GM12878 (cell line): ENCODE data around the gene SAMD9. TPM values are rescaled to one million over a fixed set of nuclear protein-coding genes. Genes with fewer than 3 reads are reported as not detected.
"Not testable (repeated sequence)": the region's sequence is repeated elsewhere in the genome, so short reads cannot be mapped to it uniquely, and the experiment has no call there.

Source experiments
- ATAC-seq: fragments of 200-7000 bp; cut with Tn5 transposase; 3 replicates; pipeline ENCODE4 v1.9.1; 2020; ENCODE audit warnings: mild to moderate bottlenecking, moderate library complexity
- BruUV-seq: library from RNA; stranded (reverse); fragments of 400-500 nt; replicated peaks from 2 replicates; lab custom pipeline; 2021; lab: Mats Ljungman, UMichigan
- CTCF ChIA-PET: fragments of 300-600 bp; sonication (Branson Sonifier 250); formaldehyde crosslinking; extraction: SDS; loops from one replicate; lab custom pipeline; 2021; ENCODE audit warnings: inconsistent platforms; lab: Yijun Ruan, JAX
- POLR2A ChIA-PET: fragments of 350-600 bp; formaldehyde crosslinking; extraction: SDS; loops from one replicate; lab custom pipeline; 2021; ENCODE audit warnings: inconsistent platforms; lab: Charles Lee
- RAD21 ChIA-PET: fragments of 300-600 bp; sonication (Branson Sonifier 250); formaldehyde crosslinking; loops from one replicate; lab custom pipeline; 2023; ENCODE audit warnings: antibody characterized with exemption; ENCODE audit not compliant: unreplicated experiment; lab: Charles Lee
- SMC1A ChIA-PET: fragments of 300-600 bp; sonication (Branson Sonifier 250); formaldehyde crosslinking; loops from one replicate; lab custom pipeline; 2023; ENCODE audit not compliant: unreplicated experiment, uncharacterized antibody; lab: Charles Lee
- DNase-seq: peaks from one replicate; pipeline ENCODE4 v3.0.0-alpha.2; 2011; ENCODE audit warnings: low read depth, low spot score
- FAIRE-seq: peaks from 3 replicates; lab custom pipeline; 2011; peaks lifted over from hg19 to GRCh38; lab: Jason Lieb, UNC
- H2AFZ ChIP-seq: 2 replicates; pipeline ENCODE4 v1.6.0; 2011; ENCODE audit warnings: low read depth, low read length, control low read depth; ENCODE audit not compliant: control insufficient read depth
- H3K27ac ChIP-seq: 2 replicates; pipeline ENCODE4 v1.5.1; 2011; ENCODE audit warnings: control low read depth; ENCODE audit not compliant: control insufficient read depth, insufficient read depth
- H3K27me3 ChIP-seq, 2 experiments: replicated peaks in 1 of 2; 2 replicates each; pipeline versions ENCODE4 v1.6.0 to v1.6.1; 2011; ENCODE audit warnings: low read length in 1 of 2; ENCODE audit not compliant: control insufficient read depth in 2 of 2, insufficient read depth in 2 of 2
- H3K36me3 ChIP-seq, 2 experiments: 2 replicates each; pipeline ENCODE4 v1.5.1; 2011; ENCODE audit warnings: low read length in 1 of 2; ENCODE audit not compliant: control insufficient read depth in 2 of 2, insufficient read depth in 2 of 2
- H3K4me1 ChIP-seq: 2 replicates; pipeline ENCODE4 v1.6.1; 2011; ENCODE audit warnings: mild to moderate bottlenecking, low read length, moderate library complexity, mixed read lengths; ENCODE audit not compliant: control insufficient read depth, insufficient read depth
- H3K4me2 ChIP-seq: 2 replicates; pipeline ENCODE4 v1.6.0; 2011; ENCODE audit warnings: control low read depth; ENCODE audit not compliant: control insufficient read depth, insufficient read depth
- H3K4me3 ChIP-seq: fragments of 200-600 bp; sonication (generic); 2 replicates; pipeline ENCODE4 v1.5.1; 2016
- H3K79me2 ChIP-seq: 2 replicates; pipeline ENCODE4 v1.6.0; 2011; ENCODE audit warnings: low read length; ENCODE audit not compliant: control insufficient read depth, insufficient read depth
- H3K9ac ChIP-seq: 2 replicates; pipeline ENCODE4 v1.8.0; 2011; ENCODE audit warnings: low read length, control low read depth, mixed read lengths; ENCODE audit not compliant: control insufficient read depth, insufficient read depth
- H3K9me3 ChIP-seq: replicated peaks from 3 replicates; pipeline ENCODE4 v1.5.1; 2011; ENCODE audit warnings: mild to moderate bottlenecking, low read length; ENCODE audit not compliant: control insufficient read depth, insufficient read depth
- H4K20me1 ChIP-seq: 2 replicates; pipeline ENCODE4 v1.6.0; 2011; ENCODE audit not compliant: control insufficient read depth, insufficient read depth
- EED ChIP-seq: sonication (generic); IDR thresholded peaks from 2 replicates; pipeline ENCODE4 v1.6.1; 2016; ENCODE audit warnings: antibody characterized with exemption, low read depth
- EGR1 ChIP-seq, 2 experiments: IDR thresholded peaks; 1 replicate in 1 of 2; 2 replicates in 1 of 2; pipeline ENCODE4 v1.6.1; 2011 to 2012; ENCODE audit warnings: low read depth in 2 of 2, low read length in 2 of 2, borderline replicate concordance in 1 of 2, mild to moderate bottlenecking in 1 of 2, moderate library complexity in 1 of 2
- ESRRA ChIP-seq: IDR thresholded peaks from 2 replicates; pipeline ENCODE4 v1.6.1; 2012; ENCODE audit warnings: mild to moderate bottlenecking, low read length, improper control_type of control experiment
- IRF4 ChIP-seq: IDR thresholded peaks from 2 replicates; pipeline ENCODE4 v1.6.1; 2011; ENCODE audit warnings: low read depth, low read length
- KLF5 ChIP-seq: fragments of 450-650 bp; IDR thresholded peaks from 2 replicates; pipeline ENCODE4 v1.6.1; 2014; ENCODE audit warnings: mild to moderate bottlenecking; ENCODE audit not compliant: partially characterized antibody
- MAX ChIP-seq: IDR thresholded peaks from 2 replicates; pipeline ENCODE4 v1.6.1; 2012; ENCODE audit warnings: low read depth, low read length, improper control_type of control experiment
- SKIL ChIP-seq: fragments of 450-650 bp; IDR thresholded peaks from 2 replicates; pipeline ENCODE4 v1.6.1; 2017; ENCODE audit warnings: mild to moderate bottlenecking, low read depth, inconsistent platforms; ENCODE audit not compliant: poor library complexity, severe bottlenecking
- SMAD1 ChIP-seq: fragments of 450-650 bp; IDR thresholded peaks from 2 replicates; pipeline ENCODE4 v1.6.1; 2018; ENCODE audit warnings: mild to moderate bottlenecking, low read depth; ENCODE audit not compliant: partially characterized antibody
- SUZ12 ChIP-seq: fragments of 200-600 bp; sonication (generic); IDR thresholded peaks from one replicate; pipeline ENCODE4 v1.6.1; 2018; ENCODE audit warnings: antibody characterized with exemption, mild to moderate bottlenecking; ENCODE audit not compliant: unreplicated experiment
- USF1 ChIP-seq: IDR thresholded peaks from 2 replicates; pipeline ENCODE4 v1.6.1; 2011; ENCODE audit warnings: borderline replicate concordance, low read depth, mild to moderate bottlenecking, moderate library complexity, mixed read lengths, low read length; ENCODE audit not compliant: insufficient read depth; ENCODE audit errors: extremely low read length
- ZNF274 ChIP-seq: IDR thresholded peaks from one replicate; pipeline ENCODE4 v1.8.0; 2011; ENCODE audit not compliant: insufficient read length, insufficient read depth
- WGBS: methylation state at CpG from one replicate; pipeline ENCODE4 v1.1.6; 2016; ENCODE audit warnings: low lambda C conversion rate; ENCODE audit not compliant: insufficient replicate concordance, insufficient coverage; ENCODE audit errors: missing lambda C conversion rate; 5-methylcytosine and 5-hydroxymethylcytosine counted together
- in situ Hi-C: fragments of 300-500 bp; cut with MboI; formaldehyde crosslinking; loops from 9 replicates; pipeline ENCODE4 v1.14.3; 2018; ENCODE audit warnings: mixed read lengths
- intact Hi-C: fragments of 100-400 bp; cut with micrococcal nuclease; formaldehyde crosslinking; loops from one replicate; pipeline ENCODE4 v1.14.2; 2022; ENCODE audit not compliant: unreplicated experiment
- polyA plus RNA-seq, 11 experiments: library from polyadenylated mRNA; depleted of rRNA in 4 of 11; unstranded in 6 of 11; stranded (reverse) in 5 of 11; fragments of >200 nt; fragmentation: Nextera tagmentation in 4 of 11; fragmentation: Illumina TruSeq in 1 of 11; extraction: Ambion mirVana in 4 of 11; extraction: Trizol in 1 of 11; gene quantifications; 1 replicate in 1 of 11; 2 replicates in 10 of 11; pipeline versions ENCODE4 v1.2.1 to v1.2.3, GENCODE V29; 2011 to 2016; ENCODE audit warnings: inconsistent platforms in 2 of 11, missing spikeins in 2 of 11, low read depth in 1 of 11
- total RNA-seq, 4 experiments: library from RNA; depleted of rRNA in 3 of 4; stranded (reverse); fragments of >200 nt in 3 of 4; fragmentation: Illumina TruSeq in 1 of 4; extraction: Trizol in 1 of 4; gene quantifications; 2 replicates each; pipeline versions ENCODE4 v1.2.1 to v1.2.3, GENCODE V29; 2013 to 2021

Gene SAMD9
- total and polyA plus RNA-seq, 10 of the 15 experiments (the other 5 are each of a cell fraction or from before 2014, with no cell fraction given): 6.4 to 37.1 (median 15.1) TPM

- SMC1A ChIA-PET: interaction anchor here (1.8 kb wide), 1 partner anchor 13 kb away, joined by 3 read pairs; no protein-coding TSS in a partner anchor
- in situ Hi-C loops, POLR2A ChIA-PET, H3K36me3 ChIP-seq, H2AFZ ChIP-seq, H4K20me1 ChIP-seq, H3K4me1 ChIP-seq, FAIRE-seq, H3K27ac ChIP-seq, H3K4me3 ChIP-seq, BruUV-seq, H3K27me3 ChIP-seq, H3K9ac ChIP-seq, DNase-seq, H3K9me3 ChIP-seq, H3K4me2 ChIP-seq, ATAC-seq, intact Hi-C loops, RAD21 ChIA-PET, H3K79me2 ChIP-seq: not testable (repeated sequence)
- CTCF ChIA-PET: interaction anchor here (0.6 kb wide), 1 partner anchor 10 kb away, joined by 3 read pairs; no protein-coding TSS in a partner anchor
- WGBS: 91% methylated on average over 3 of the region's 3 CpGs
Measured at GRCh38 chr7:93123532-93123931, 5.8 kb upstream of the SAMD9 start.

GRCh38 chr7:93120592-93121549, 3.1 kb upstream of the SAMD9 start:
- ATAC-seq (no peak), DNase-seq (no peak), FAIRE-seq (no peak)
- H4K20me1 ChIP-seq: no peaks in the 10 kb centered on the region
- no peak overlapping the region for H3K9ac ChIP-seq
- peaks cover 4% of the 10 kb centered on the region for H3K4me1 ChIP-seq
- no peaks in the 10 kb centered on the region; the same call in 1 of the 3 replicates for H3K9me3 ChIP-seq
- no peaks in the 10 kb centered on the region for H3K36me3 ChIP-seq
- no TSS peak for BruUV-seq
- no peak overlapping the region for H3K4me3 ChIP-seq
- H3K27ac ChIP-seq: no peak overlapping the region
- intact Hi-C loops (no loop called here), in situ Hi-C loops (no loop called here)
- H2AFZ ChIP-seq: no peak overlapping the region
- peaks cover 11% of the 10 kb centered on the region for H3K79me2 ChIP-seq
- ChIA-PET POLR2A (interaction anchor here (0.7 kb wide), 1 partner anchor 23 kb away, joined by 4 read pairs; no protein-coding TSS in a partner anchor), RAD21 (interaction anchor here (1.0 kb wide), 1 partner anchor 24 kb away, joined by 3 read pairs; no protein-coding TSS in a partner anchor), CTCF (interaction anchor here (0.9 to 5.3 kb wide), 3 partner anchors 12 to 108 kb away, joined by 3 to 26 read pairs (median 4); no protein-coding TSS in a partner anchor), SMC1A (interaction anchor here (0.8 to 2.3 kb wide), 5 partner anchors 13 to 90 kb away, joined by 3 to 11 read pairs (median 4); no protein-coding TSS in a partner anchor)
- no peak overlapping the region for H3K4me2 ChIP-seq
- H3K27me3 ChIP-seq: no peaks in the 10 kb centered on the region
- 80% methylated on average over 12 of the region's 12 CpGs for WGBS
- TF ChIP-seq IRF4: no peak
- TF ChIP-seq SUZ12: no peak
- no peak for TF ChIP-seq EED
- no peak for TF ChIP-seq MAX
- TF ChIP-seq EGR1 (IDR thresholded peaks at IDR 0.05; ENCODE audit: borderline replicate concordance in 1 of 2, low read depth in 2 of 2, low read length in 2 of 2): no peak
- no peak for TF ChIP-seq KLF5
- TF ChIP-seq ZNF274: no peak
- no peak for TF ChIP-seq SMAD1
- TF ChIP-seq ESRRA: no peak
- no peak for TF ChIP-seq USF1
- TF ChIP-seq SKIL: no peak
